Psoas muscle (tissue), 8 donors: ENCODE measurements around the gene HTR4. TPM values are rescaled to one million over a fixed set of nuclear protein-coding genes. Genes with fewer than 3 reads are reported as not detected.
"Not testable (repeated sequence)": the region's sequence is repeated elsewhere in the genome, so short reads cannot be mapped to it uniquely, and the experiment has no call there.

Experiments
- ATAC-seq, 4 donors: fragments of 200-7000 bp; cut with Tn5 transposase; one replicate each; pipeline ENCODE4 v1.9.1; 2020; ENCODE audit warnings: moderate library complexity in 3 of 4, mild to moderate bottlenecking in 2 of 4
- DNase-seq, 2 donors: peaks; one replicate each; pipeline ENCODE4 v3.0.0-alpha.2; 2020
- H3K27ac ChIP-seq: fragments of 200-600 bp; one replicate; pipeline ENCODE4 v1.8.0; 2022
- H3K27me3 ChIP-seq, 3 donors: fragments of 200-600 bp in 1 of 3; one replicate each; pipeline versions ENCODE4 v1.6.1 to v1.8.0; 2013 to 2022; ENCODE audit warnings: low read length in 2 of 3, mild to moderate bottlenecking in 2 of 3, moderate library complexity in 1 of 3; ENCODE audit not compliant: insufficient read depth in 3 of 3
- H3K36me3 ChIP-seq, 2 donors: fragments of 200-600 bp in 1 of 2; one replicate each; pipeline versions ENCODE4 v1.6.1 to v1.8.0; 2013 to 2022; ENCODE audit warnings: low read depth in 1 of 2, mild to moderate bottlenecking in 1 of 2, moderate library complexity in 1 of 2; ENCODE audit not compliant: insufficient read depth in 1 of 2
- H3K4me1 ChIP-seq: fragments of 200-600 bp; one replicate; pipeline ENCODE4 v1.8.0; 2022
- H3K4me3 ChIP-seq: fragments of 200-600 bp; one replicate; pipeline ENCODE4 v1.8.0; 2022; ENCODE audit warnings: mild to moderate bottlenecking
- H3K9me3 ChIP-seq: fragments of 200-600 bp; one replicate; pipeline ENCODE4 v1.8.0; 2022
- CTCF ChIP-seq: fragments of 200-600 bp; IDR thresholded peaks from one replicate; pipeline ENCODE4 v1.8.0; 2022; ENCODE audit warnings: antibody characterized with exemption
- WGBS, 3 donors: extraction: QIAGEN DNeasy Blood & Tissue Kit; methylation state at CpG; one replicate each; pipeline versions ENCODE4 v1.1.6 to v1.1.7; 2013; 5-methylcytosine and 5-hydroxymethylcytosine counted together
- intact Hi-C, 2 donors: fragments of 100-400 bp; cut with DNase I; formaldehyde crosslinking; loops; one replicate each; pipeline versions ENCODE4 v1.11.0 to v1.14.2; 2022
- polyA plus RNA-seq, 3 donors: library from polyadenylated mRNA; stranded (reverse); fragments of 200-250 nt; gene quantifications; one replicate each; pipeline ENCODE4 v1.2.3, GENCODE V29; 2013
- total RNA-seq, 4 donors: library from RNA; stranded (reverse); fragmentation: NEBNext Ultra II Directional in 2 of 4; extraction: Animal tissue kit (Norgen Biotek cat#: 25700) in 2 of 4; gene quantifications; one replicate each; pipeline versions ENCODE4 v1.2.1 to v1.2.4, GENCODE V29; 2021 to 2023
- donor health status: healthy with polysubstance abuse.
- donor health status: DM: no; HTN: no; CAD: no; lungs with moderate emphysema.
- donor health status: Bipolar disorder and iron deficiency.
- donor health status: healthy.
- donor health status: DM: yes; HTN: yes; CAD: no.
- donor health status: DM: no; HTN: no; CAD: no.
- donor health status: DM: no; HTN: no; CAD: no.
- donor health status: DM: yes; HTN: yes; CAD: no.

The HTR4 gene
- total and polyA plus RNA-seq, 7 donors = 0.01 to 0.46 (median 0.17) TPM; not detected in 3

- Histone ChIP-seq H3K36me3 (no peaks in the 10 kb centered on the region), H3K27me3 (peaks cover 0 to 16% (median 0%) of the 10 kb centered on the region in 3 donors), H3K4me1 (no peaks in the 10 kb centered on the region), H3K4me3 (no peak overlapping the region), H3K27ac (no peak overlapping the region), H3K9me3 (no peaks in the 10 kb centered on the region)
- ATAC-seq (peak in 3 of 4 donors; percentile 50 to 78 (median 73)), DNase-seq (peak; percentile 58 to 63)
- 61 to 83% (median 65%) methylated on average over 8 of the region's 8 CpGs for WGBS, 3 donors
- intact Hi-C loops = no loop called here
- TF ChIP-seq CTCF = no peak
Observed at GRCh38 chr5:148474025-148474511, 180.3 kb downstream of the HTR4 start.

DNA sequence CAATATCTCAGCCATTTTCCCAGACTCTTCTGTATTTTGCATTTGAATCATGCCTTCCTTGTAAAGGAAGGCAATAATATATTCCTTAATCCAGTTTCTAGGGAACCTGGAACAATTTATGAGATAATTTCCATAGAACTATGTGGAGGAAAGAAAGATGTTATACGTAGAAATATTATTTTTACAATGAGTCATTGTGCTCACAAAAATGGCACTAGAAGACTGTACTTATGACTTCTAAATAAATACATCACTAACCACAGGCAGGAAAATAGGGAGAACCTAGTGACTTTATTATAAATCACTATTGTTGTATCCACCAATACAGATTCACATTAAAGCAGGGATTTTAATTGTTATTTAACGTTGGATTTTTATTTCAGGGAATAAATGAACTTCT lies 182.9 kb downstream of the HTR4 start:
- Histone ChIP-seq H3K4me1 (no peaks in the 10 kb centered on the region), H3K27ac (no peak overlapping the region), H3K4me3 (no peak overlapping the region), H3K36me3 (no peaks in the 10 kb centered on the region), H3K27me3 (peaks cover 0 to 4% (median 0%) of the 10 kb centered on the region in 3 donors), H3K9me3 (no peaks in the 10 kb centered on the region)
- WGBS, 3 donors = 81 to 89% (median 87%) methylated on average over 2 of the region's 2 CpGs
- intact Hi-C loops = no loop called here
- no peak for DNase-seq
- TF ChIP-seq CTCF = no peak
- ATAC-seq = no peak

GRCh38 chr5:148469501-148469935 lies 184.8 kb downstream of the HTR4 start:
- Histone ChIP-seq H3K36me3 (no peaks in the 10 kb centered on the region), H3K4me3 (no peak overlapping the region), H3K4me1 (no peaks in the 10 kb centered on the region), H3K27me3 (no peaks in the 10 kb centered on the region), H3K27ac (no peak overlapping the region), H3K9me3 (no peaks in the 10 kb centered on the region)
- no peak for TF ChIP-seq CTCF
- peak; percentile 47 to 73 (median 56) for ATAC-seq
- 26 to 44% (median 38%) methylated on average over 4 of the region's 4 CpGs for WGBS, 3 donors
- intact Hi-C loops = no loop called here
- peak in 1 of 2 donors; percentile 18 for DNase-seq

DNA sequence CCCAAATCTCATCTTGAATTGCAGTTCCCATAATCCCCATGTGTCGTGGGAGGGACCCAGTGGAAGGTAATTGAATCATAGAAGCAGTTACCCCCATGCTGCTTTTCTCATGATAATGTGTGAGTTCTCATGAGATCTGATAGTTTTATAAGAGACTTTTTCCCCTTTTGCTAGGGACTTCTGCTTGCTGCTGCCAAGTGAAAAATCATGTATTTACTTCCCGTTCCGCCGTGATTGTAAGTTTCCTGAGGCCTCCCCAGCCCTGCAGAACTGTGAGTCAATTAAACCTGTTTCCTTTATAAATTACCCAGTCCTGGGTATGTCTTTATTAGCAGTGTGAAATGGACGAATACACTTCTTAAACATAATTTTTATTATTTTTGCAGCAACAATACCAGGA lies 185.6 kb downstream of the HTR4 start:
- H3K27ac ChIP-seq, intact Hi-C loops, ATAC-seq: not testable (repeated sequence)

DNA sequence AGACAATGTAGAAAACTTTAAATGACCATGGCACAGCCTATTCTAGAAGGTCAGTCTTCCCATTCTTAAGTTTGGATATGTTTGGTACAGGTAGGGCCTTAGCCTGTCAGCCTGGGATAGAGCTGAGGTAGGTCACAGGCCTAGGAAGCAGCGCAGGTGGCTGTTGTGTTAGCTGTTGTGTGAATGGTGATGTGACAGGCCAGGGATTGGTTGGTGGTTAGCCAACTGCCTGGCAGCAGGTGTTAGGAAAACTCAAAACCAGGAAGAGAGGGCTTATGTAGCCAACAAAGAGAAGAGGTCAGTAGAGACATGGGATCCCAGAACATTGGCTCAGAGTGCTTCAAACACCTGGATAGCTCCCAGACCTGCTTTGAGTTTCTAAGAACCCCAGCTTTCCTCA lies 186.4 kb downstream of the HTR4 start:
- ATAC-seq (no peak), DNase-seq (no peak)
- H3K27me3 ChIP-seq = no peaks in the 10 kb centered on the region
- WGBS, 3 donors = 92 to 97% (median 95%) methylated on average over 1 of the region's 1 CpG
- no peaks in the 10 kb centered on the region for H3K4me1 ChIP-seq
- no peak for TF ChIP-seq CTCF
- intact Hi-C loops = no loop called here
- H3K36me3 ChIP-seq = no peaks in the 10 kb centered on the region
- no peaks in the 10 kb centered on the region for H3K9me3 ChIP-seq
- H3K27ac ChIP-seq = no peak overlapping the region
- no peak overlapping the region for H3K4me3 ChIP-seq

More for the DNA sequence above, 185.6 kb downstream of the HTR4 start:
- H3K36me3 ChIP-seq, DNase-seq, H3K4me3 ChIP-seq, H3K27me3 ChIP-seq, H3K9me3 ChIP-seq, H3K4me1 ChIP-seq: not testable (repeated sequence)
- 80 to 87% (median 86%) methylated on average over 5 of the region's 5 CpGs for WGBS, 3 donors
